ENCODE results near the gene SLITRK4. TPM values are rescaled to one million over a fixed set of nuclear protein-coding genes. Genes with fewer than 3 reads are reported as not detected.

Gene SLITRK4
- total and polyA plus RNA-seq, 2 of the 13 experiments (the other 11 are each of a cell fraction or from before 2014, with no cell fraction given) = not detected

- TF ChIP-seq RFX3 (CRISPR knock-in tag; IDR thresholded peaks at IDR 0.05) (no peak), ZNF781 (CRISPR knock-in tag; IDR thresholded peaks at IDR 0.05; ENCODE audit: borderline replicate concordance, not compliant biosample characterization) (no peak), GLI4 (CRISPR knock-in tag; IDR thresholded peaks at IDR 0.05; ENCODE audit: borderline replicate concordance) (no peak), XRCC5 (optimal IDR thresholded peaks at IDR 0.05; ENCODE audit: low read length) (no peak)
Observed at GRCh38 chrX:143634309-143634662, 1.6 kb downstream of the SLITRK4 start (continued).

DNA sequence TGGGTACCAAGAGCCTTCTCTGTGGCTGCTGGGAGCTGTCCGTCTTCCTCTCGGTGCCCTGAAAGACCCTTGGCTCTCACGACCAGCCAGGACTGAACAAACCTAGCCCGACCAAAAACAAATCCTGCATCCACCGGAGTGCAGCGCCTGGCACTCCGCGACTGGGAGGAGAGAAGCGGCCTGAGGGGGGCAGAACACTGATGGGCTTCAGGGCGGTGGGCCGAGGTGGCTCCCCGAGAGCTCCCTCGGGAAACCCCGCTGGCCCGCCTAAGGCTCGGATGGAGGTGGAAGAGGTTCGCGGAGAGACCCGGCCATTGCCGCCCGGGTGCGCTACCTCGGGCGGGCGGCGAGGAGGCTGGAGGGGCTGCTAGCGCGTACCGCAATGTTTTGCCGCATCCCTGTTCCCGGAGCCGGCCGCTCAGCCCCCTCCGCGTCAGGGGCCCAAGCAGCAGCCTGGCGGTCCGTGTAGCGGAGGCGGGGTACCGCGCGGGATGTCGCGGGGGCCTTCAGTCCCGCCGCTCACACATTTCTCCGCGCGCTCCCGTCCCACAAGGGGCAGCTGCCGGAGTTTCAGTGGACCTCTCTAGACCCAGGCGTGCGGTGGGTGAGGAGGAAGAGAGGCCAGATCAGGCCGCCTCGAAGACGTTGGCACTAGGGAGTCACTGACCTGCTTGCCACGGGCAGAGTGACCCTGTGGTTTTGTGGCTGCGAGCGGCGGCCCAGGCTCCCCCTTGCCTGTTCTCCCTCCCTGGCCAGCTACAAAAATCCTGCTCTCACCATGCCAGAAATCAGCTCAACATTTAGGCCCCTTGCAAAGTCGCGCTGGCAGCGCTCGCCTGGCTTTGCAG, 2.2 kb downstream of the SLITRK4 start:
- WGBS (ENCODE audit: low lambda C conversion rate) = 65% methylated on average over 9 of the region's 64 CpGs
- no peak for FAIRE-seq
- Histone ChIP-seq H3K4me2 (ENCODE audit: low read depth, low read length) (no peak overlapping the region), H3K4me1 (ENCODE audit: insufficient read depth, low read length) (no peaks in the 10 kb centered on the region), H3K9me3 (ENCODE audit: low read length) (peaks cover 13% of the 10 kb centered on the region), H3K27ac (ENCODE audit: extremely low read length, insufficient read depth, low read length) (no peak overlapping the region), H4K20me1 (ENCODE audit: insufficient read depth, low read length) (no peaks in the 10 kb centered on the region), H3K27me3 (ENCODE audit: control insufficient read depth in 1 of 2, insufficient read depth in 2 of 2, low read length in 2 of 2) (no peaks in the 10 kb centered on the region), H3K79me2 (ENCODE audit: insufficient read depth, low read length) (no peaks in the 10 kb centered on the region), H3K9ac (ENCODE audit: insufficient read depth, low read depth, low read length) (no peak overlapping the region), H2AFZ (ENCODE audit: low read length) (no peak overlapping the region), H3K36me3 (replicated peaks in 1 of 2; ENCODE audit: control insufficient read depth in 1 of 2, insufficient read depth in 2 of 2, low read length in 2 of 2) (no peaks in the 10 kb centered on the region), H3K4me3 (replicated peaks in 1 of 3; ENCODE audit: insufficient read depth in 1 of 3, low read depth in 2 of 3, low read length in 3 of 3) (no peak overlapping the region)
- DNase-seq (ENCODE audit: low spot score) = no peak
- in situ Hi-C loops (cut with HindIII; ENCODE audit: extremely low pct_ligation_motif_present, low pct_unique_long_range_greater_than_20kb) = no loop called here
- POLR2A ChIA-PET = no interaction called here
- TF ChIP-seq ZFP37 (CRISPR knock-in tag; IDR thresholded peaks at IDR 0.05; ENCODE audit: borderline replicate concordance) (no peak), THAP9 (CRISPR knock-in tag; IDR thresholded peaks at IDR 0.05; ENCODE audit: borderline replicate concordance) (no peak), RBFOX2 (IDR thresholded peaks at IDR 0.05; ENCODE audit: low read depth, low read length) (no peak), ZNF234 (CRISPR knock-in tag; conservative IDR thresholded peaks at IDR 0.05) (no peak), TIGD3 (CRISPR knock-in tag; IDR thresholded peaks at IDR 0.05; ENCODE audit: borderline replicate concordance) (no peak), ZNF33B (CRISPR knock-in tag; IDR thresholded peaks at IDR 0.05) (no peak), KDM5A (IDR thresholded peaks at IDR 0.05; ENCODE audit: borderline replicate concordance, low read length) (no peak), SP2 (CRISPR knock-in tag; IDR thresholded peaks at IDR 0.05) (no peak), GATA4 (IDR thresholded peaks at IDR 0.05; ENCODE audit: borderline replicate concordance, low read depth) (no peak)
- TF ChIP-seq, protein P1, sequence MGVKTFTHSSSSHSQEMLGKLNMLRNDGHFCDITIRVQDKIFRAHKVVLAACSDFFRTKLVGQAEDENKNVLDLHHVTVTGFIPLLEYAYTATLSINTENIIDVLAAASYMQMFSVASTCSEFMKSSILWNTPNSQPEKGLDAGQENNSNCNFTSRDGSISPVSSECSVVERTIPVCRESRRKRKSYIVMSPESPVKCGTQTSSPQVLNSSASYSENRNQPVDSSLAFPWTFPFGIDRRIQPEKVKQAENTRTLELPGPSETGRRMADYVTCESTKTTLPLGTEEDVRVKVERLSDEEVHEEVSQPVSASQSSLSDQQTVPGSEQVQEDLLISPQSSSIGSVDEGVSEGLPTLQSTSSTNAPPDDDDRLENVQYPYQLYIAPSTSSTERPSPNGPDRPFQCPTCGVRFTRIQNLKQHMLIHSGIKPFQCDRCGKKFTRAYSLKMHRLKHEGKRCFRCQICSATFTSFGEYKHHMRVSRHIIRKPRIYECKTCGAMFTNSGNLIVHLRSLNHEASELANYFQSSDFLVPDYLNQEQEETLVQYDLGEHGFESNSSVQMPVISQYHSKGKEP (CRISPR knock-in tag; IDR thresholded peaks at IDR 0.05) = no peak
- TF ChIP-seq, protein P2, sequence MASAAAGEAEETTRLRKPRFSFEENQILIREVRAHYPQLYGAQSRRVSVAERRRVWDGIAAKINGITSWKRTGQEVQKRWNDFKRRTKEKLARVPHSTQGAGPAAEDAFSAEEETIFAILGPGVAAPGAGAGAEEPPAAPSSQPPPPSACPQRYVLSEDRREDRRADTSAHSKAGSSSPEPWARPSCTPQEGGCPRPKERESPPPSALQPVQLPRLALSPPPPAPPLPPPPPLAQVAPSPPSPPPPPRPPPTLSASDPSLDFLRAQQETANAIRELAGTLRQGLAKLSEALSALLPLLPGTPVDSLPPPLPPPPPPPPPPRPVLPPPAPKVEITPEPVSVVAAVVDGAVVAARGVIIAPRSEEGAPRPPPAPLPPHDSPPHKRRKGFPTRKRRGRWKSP (CRISPR knock-in tag; IDR thresholded peaks at IDR 0.05) = no peak
- BruUV-seq (replicated peaks) = no TSS peak
- no peak for ATAC-seq
- intact Hi-C loops (cut with micrococcal nuclease; ENCODE audit: unreplicated experiment) = no loop called here
- CTCF ChIA-PET (ENCODE audit: low intra/inter-chr PET ratio, low total read pairs) = no interaction called here

Data from HepG2 (cell line).